ENCODE results near the gene EYS. TPM values are rescaled to one million over a fixed set of nuclear protein-coding genes. Genes with fewer than 3 reads are reported as not detected.

The EYS gene
- total and polyA plus RNA-seq, 9 of the 15 experiments (the other 6 are each of a cell fraction or from before 2014, with no cell fraction given), result 0.03 to 0.36 (median 0.10) TPM; not detected in 2

DNA sequence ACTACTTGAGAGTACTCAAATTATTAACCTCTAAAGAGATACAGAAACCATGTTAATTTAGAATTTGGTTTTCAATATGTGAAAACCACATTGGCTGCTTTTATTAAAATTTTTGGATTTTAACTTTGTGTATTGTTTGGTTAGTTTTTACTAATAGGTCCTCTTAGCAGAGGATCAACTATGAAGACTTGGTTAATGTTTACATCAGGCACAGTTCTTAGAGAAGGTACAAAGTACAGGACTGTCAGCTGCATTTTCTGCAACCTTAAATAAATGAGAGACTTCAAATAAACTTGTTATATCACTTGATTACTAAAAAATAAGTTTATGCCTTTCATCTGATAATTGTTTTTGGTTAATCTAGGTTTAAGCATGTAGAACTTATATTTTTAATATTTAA is 1982.3 kb downstream of the EYS start:
- Histone ChIP-seq H3K4me1 (replicated peaks in 1 of 2; ENCODE audit: control insufficient read depth in 2 of 2, insufficient read depth in 2 of 2, low read length in 2 of 2) (no peaks in the 10 kb centered on the region), H3K36me3 (ENCODE audit: control insufficient read depth, insufficient read depth, low read length) (no peaks in the 10 kb centered on the region), H3K9me3 (replicated peaks; ENCODE audit: control insufficient read depth, insufficient read depth, low read depth, low read length) (no peaks in the 10 kb centered on the region), H2AFZ (ENCODE audit: low read depth, low read length) (no peak overlapping the region), H3K79me2 (ENCODE audit: control insufficient read depth, insufficient read depth, low read length) (no peaks in the 10 kb centered on the region), H3K9me1 (ENCODE audit: control insufficient read depth, insufficient read depth, low read length) (no peaks in the 10 kb centered on the region), H3K27ac (ENCODE audit: extremely low read depth, low read depth, low read length) (no peak overlapping the region), H4K20me1 (replicated peaks; ENCODE audit: control insufficient read depth, insufficient read depth, low read length) (no peaks in the 10 kb centered on the region), H3K4me2 (ENCODE audit: insufficient read depth, low read length) (no peak overlapping the region), H3K27me3 (ENCODE audit: control insufficient read depth in 2 of 2, insufficient read depth in 2 of 2, low read length in 2 of 2) (no peaks in the 10 kb centered on the region), H3K9ac (ENCODE audit: insufficient read depth in 1 of 2, low read depth in 2 of 2, low read length in 2 of 2) (no peak overlapping the region), H3K4me3 (no peak overlapping the region)
- POLR2A ChIA-PET, result no interaction called here
- no TSS peak for BruUV-seq (replicated peaks)
- no peak for TF ChIP-seq ZNF764 (CRISPR knock-in tag; IDR thresholded peaks at IDR 0.05; ENCODE audit: low read depth)
- no peak for TF ChIP-seq NONO (IDR thresholded peaks at IDR 0.05; ENCODE audit: low read depth in 2 of 2, low read length in 1 of 2)
- TF ChIP-seq MED1 (CRISPR knock-in tag; IDR thresholded peaks at IDR 0.05; ENCODE audit: borderline replicate concordance), result no peak
- TF ChIP-seq ZNF778 (CRISPR knock-in tag; IDR thresholded peaks at IDR 0.05), result no peak
- no peak for TF ChIP-seq ZBTB7A (IDR thresholded peaks at IDR 0.05; ENCODE audit: borderline replicate concordance, control insufficient read depth, low read depth, low read length)
- TF ChIP-seq NR3C1 (CRISPR knock-in tag; IDR thresholded peaks at IDR 0.05), result no peak
- TF ChIP-seq TCF3 (CRISPR knock-in tag; IDR thresholded peaks at IDR 0.05), result no peak
- TF ChIP-seq ZNF146 (CRISPR knock-in tag; IDR thresholded peaks at IDR 0.05; ENCODE audit: unreplicated experiment), result no peak
- no peak for DNase-seq (ENCODE audit: extremely low read depth in 1 of 4, low spot score in 3 of 4)
- in situ Hi-C loops (cut with MboI), result no loop called here
- no peak for ATAC-seq
- intact Hi-C loops (cut with micrococcal nuclease), result loop anchor here (10.0 kb wide), 1 partner anchor 130 kb away; no protein-coding TSS in a partner anchor
- FAIRE-seq, result no peak
- CTCF ChIA-PET (ENCODE audit: low intra/inter-chr PET ratio), result no interaction called here
